ENCODE measurements around the gene KLHL22. TPM values are rescaled to one million over a fixed set of nuclear protein-coding genes. Genes with fewer than 3 reads are reported as not detected.
"Not testable (repeated sequence)": the region's sequence is repeated elsewhere in the genome, so short reads cannot be mapped to it uniquely, and the experiment has no call there.

Gene KLHL22
- total and polyA plus RNA-seq, 4 donors: 12.1 to 28.3 (median 18.8) TPM

- TF ChIP-seq, protein P1, sequence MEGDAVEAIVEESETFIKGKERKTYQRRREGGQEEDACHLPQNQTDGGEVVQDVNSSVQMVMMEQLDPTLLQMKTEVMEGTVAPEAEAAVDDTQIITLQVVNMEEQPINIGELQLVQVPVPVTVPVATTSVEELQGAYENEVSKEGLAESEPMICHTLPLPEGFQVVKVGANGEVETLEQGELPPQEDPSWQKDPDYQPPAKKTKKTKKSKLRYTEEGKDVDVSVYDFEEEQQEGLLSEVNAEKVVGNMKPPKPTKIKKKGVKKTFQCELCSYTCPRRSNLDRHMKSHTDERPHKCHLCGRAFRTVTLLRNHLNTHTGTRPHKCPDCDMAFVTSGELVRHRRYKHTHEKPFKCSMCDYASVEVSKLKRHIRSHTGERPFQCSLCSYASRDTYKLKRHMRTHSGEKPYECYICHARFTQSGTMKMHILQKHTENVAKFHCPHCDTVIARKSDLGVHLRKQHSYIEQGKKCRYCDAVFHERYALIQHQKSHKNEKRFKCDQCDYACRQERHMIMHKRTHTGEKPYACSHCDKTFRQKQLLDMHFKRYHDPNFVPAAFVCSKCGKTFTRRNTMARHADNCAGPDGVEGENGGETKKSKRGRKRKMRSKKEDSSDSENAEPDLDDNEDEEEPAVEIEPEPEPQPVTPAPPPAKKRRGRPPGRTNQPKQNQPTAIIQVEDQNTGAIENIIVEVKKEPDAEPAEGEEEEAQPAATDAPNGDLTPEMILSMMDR (IDR thresholded peaks at IDR 0.05; ENCODE audit: control extremely low read depth, extremely low read depth): no peak
- ATAC-seq (ENCODE audit: insufficient read depth, low FRiP score) (no peak), DNase-seq (no peak)
- WGBS, 2 donors: 90 to 95% methylated on average over 1 of the region's 1 CpG
- Histone ChIP-seq H3K36me3 (ENCODE audit: control insufficient read depth in 4 of 4, insufficient read depth in 4 of 4, low read length in 4 of 4) (peaks cover 0 to 3% (median 0%) of the 10 kb centered on the region in 4 donors), H3K4me3 (no peak overlapping the region), H3K9me3 (ENCODE audit: control insufficient read depth in 4 of 4, insufficient read depth in 3 of 4, low read length in 3 of 4) (no peaks in the 10 kb centered on the region), H3K9ac (ENCODE audit: insufficient read depth in 1 of 2, low read length in 2 of 2) (no peak overlapping the region), H3K4me1 (ENCODE audit: control insufficient read depth in 5 of 5, insufficient read depth in 5 of 5, low read length in 5 of 5) (peaks cover 0 to 2% (median 0%) of the 10 kb centered on the region in 5 donors), H3K27me3 (ENCODE audit: control insufficient read depth in 3 of 3, insufficient read depth in 3 of 3, low read length in 2 of 3) (no peaks in the 10 kb centered on the region), H3K27ac (ENCODE audit: low read depth in 1 of 2, low read length in 1 of 2) (no peak overlapping the region)
Observed at GRCh38 chr22:20479612-20480196, 15.9 kb downstream of the KLHL22 start.

DNA sequence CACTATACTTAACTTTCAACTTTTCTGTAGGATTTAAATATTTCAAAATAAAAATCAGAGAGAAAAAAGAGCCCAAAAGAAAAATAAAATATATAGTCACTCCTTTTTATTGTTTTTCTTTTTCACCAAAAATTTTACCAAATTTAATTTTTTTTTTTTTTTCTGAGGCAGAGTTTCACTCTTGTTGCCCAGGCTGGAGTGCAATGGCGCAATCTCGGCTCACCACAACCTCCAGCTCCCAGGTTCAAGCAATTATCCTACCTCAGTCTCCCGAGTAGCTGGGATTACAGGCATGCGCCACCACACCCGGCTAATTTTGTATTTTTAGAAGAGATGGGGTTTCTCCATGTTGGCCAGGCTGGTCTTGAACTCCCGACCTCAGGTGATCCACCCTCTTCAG is 17.5 kb downstream of the KLHL22 start:
- not testable (repeated sequence) for H3K9ac ChIP-seq (ENCODE audit: insufficient read depth in 1 of 2, low read length in 2 of 2); H3K4me1 ChIP-seq (ENCODE audit: control insufficient read depth in 5 of 5, insufficient read depth in 5 of 5, low read length in 5 of 5); H3K27ac ChIP-seq (ENCODE audit: low read depth in 1 of 2, low read length in 1 of 2); H3K27me3 ChIP-seq (ENCODE audit: control insufficient read depth in 3 of 3, insufficient read depth in 3 of 3, low read length in 2 of 3); H3K4me3 ChIP-seq; H3K9me3 ChIP-seq (ENCODE audit: control insufficient read depth in 4 of 4, insufficient read depth in 3 of 4, low read length in 3 of 4); DNase-seq; ATAC-seq (ENCODE audit: insufficient read depth, low FRiP score); H3K36me3 ChIP-seq (ENCODE audit: control insufficient read depth in 4 of 4, insufficient read depth in 4 of 4, low read length in 4 of 4)
- WGBS, 2 donors: 90 to 95% methylated on average over 6 of the region's 6 CpGs

GRCh38 chr22:20475569-20475968 is 20.0 kb downstream of the KLHL22 start:
- 87 to 94% methylated on average over 12 of the region's 12 CpGs for WGBS, 2 donors
- not testable (repeated sequence) for H3K9ac ChIP-seq (ENCODE audit: insufficient read depth in 1 of 2, low read length in 2 of 2); H3K4me1 ChIP-seq (ENCODE audit: control insufficient read depth in 5 of 5, insufficient read depth in 5 of 5, low read length in 5 of 5); ATAC-seq (ENCODE audit: insufficient read depth, low FRiP score); H3K9me3 ChIP-seq (ENCODE audit: control insufficient read depth in 4 of 4, insufficient read depth in 3 of 4, low read length in 3 of 4); H3K4me3 ChIP-seq; H3K27me3 ChIP-seq (ENCODE audit: control insufficient read depth in 3 of 3, insufficient read depth in 3 of 3, low read length in 2 of 3); H3K36me3 ChIP-seq (ENCODE audit: control insufficient read depth in 4 of 4, insufficient read depth in 4 of 4, low read length in 4 of 4); H3K27ac ChIP-seq (ENCODE audit: low read depth in 1 of 2, low read length in 1 of 2); DNase-seq

GRCh38 chr22:20475115-20475436 is 20.5 kb downstream of the KLHL22 start:
- DNase-seq (no peak), ATAC-seq (ENCODE audit: insufficient read depth, low FRiP score) (no peak)
- Histone ChIP-seq H3K27ac (ENCODE audit: low read depth in 1 of 2, low read length in 1 of 2) (no peak overlapping the region), H3K9me3 (ENCODE audit: control insufficient read depth in 4 of 4, insufficient read depth in 3 of 4, low read length in 3 of 4) (no peaks in the 10 kb centered on the region), H3K36me3 (ENCODE audit: control insufficient read depth in 4 of 4, insufficient read depth in 4 of 4, low read length in 4 of 4) (peaks cover 0 to 8% (median 4%) of the 10 kb centered on the region in 4 donors), H3K4me1 (ENCODE audit: control insufficient read depth in 5 of 5, insufficient read depth in 5 of 5, low read length in 5 of 5) (peaks cover 0 to 2% (median 0%) of the 10 kb centered on the region in 5 donors), H3K9ac (ENCODE audit: insufficient read depth in 1 of 2, low read length in 2 of 2) (no peak overlapping the region), H3K27me3 (ENCODE audit: control insufficient read depth in 3 of 3, insufficient read depth in 3 of 3, low read length in 2 of 3) (no peaks in the 10 kb centered on the region), H3K4me3 (no peak overlapping the region)
- TF ChIP-seq, protein P1 (IDR thresholded peaks at IDR 0.05; ENCODE audit: control extremely low read depth, extremely low read depth): no peak
- WGBS, 2 donors: 95 to 99% methylated on average over 4 of the region's 4 CpGs

All from lung (tissue), 12 donors.